GM19240 (cell line): ENCODE data around the gene ZCCHC7.
"Not testable (repeated sequence)": the region's sequence is repeated elsewhere in the genome, so short reads cannot be mapped to it uniquely, and the experiment has no call there.

Source experiments
- DNase-seq: peaks from one replicate; pipeline ENCODE4 v3.0.0; 2011; ENCODE audit warnings: low spot score; ENCODE audit not compliant: insufficient read length

The ZCCHC7 gene

GRCh38 chr9:37373621-37374020 is 253.2 kb downstream of the ZCCHC7 start:
- DNase-seq: no peak

- no peak for DNase-seq
Observed at GRCh38 chr9:37374892-37375291, 254.5 kb downstream of the ZCCHC7 start.

- no peak for DNase-seq
Observed at GRCh38 chr9:37377688-37378612, 257.6 kb downstream of the ZCCHC7 start.

- DNase-seq: no peak
Observed at GRCh38 chr9:37378613-37379004, 258.2 kb downstream of the ZCCHC7 start.

- DNase-seq: no peak
Observed at GRCh38 chr9:37379835-37380234, 259.5 kb downstream of the ZCCHC7 start.

- no peak for DNase-seq
Observed at GRCh38 chr9:37380570-37380969, 260.2 kb downstream of the ZCCHC7 start.

- no peak for DNase-seq
Observed at GRCh38 chr9:37381094-37381741, 260.8 kb downstream of the ZCCHC7 start.

GRCh38 chr9:37382161-37382981 is 262.0 kb downstream of the ZCCHC7 start:
- no peak for DNase-seq

- DNase-seq: no peak
Observed at GRCh38 chr9:37382982-37383357, 262.6 kb downstream of the ZCCHC7 start.

GRCh38 chr9:37383393-37383792 is 263.0 kb downstream of the ZCCHC7 start:
- no peak for DNase-seq

GRCh38 chr9:37383876-37384746 is 263.7 kb downstream of the ZCCHC7 start:
- DNase-seq: no peak

- no peak for DNase-seq
Observed at GRCh38 chr9:37385286-37385685, 264.9 kb downstream of the ZCCHC7 start.

GRCh38 chr9:37386988-37387387 is 266.6 kb downstream of the ZCCHC7 start:
- no peak for DNase-seq

GRCh38 chr9:37390759-37391158 is 270.4 kb downstream of the ZCCHC7 start:
- no peak for DNase-seq

- no peak for DNase-seq
Observed at GRCh38 chr9:37392272-37392671, 271.9 kb downstream of the ZCCHC7 start.

- no peak for DNase-seq
Observed at GRCh38 chr9:37395229-37395628, 274.9 kb downstream of the ZCCHC7 start.

GRCh38 chr9:37395663-37396062 is 275.3 kb downstream of the ZCCHC7 start:
- no peak for DNase-seq

GRCh38 chr9:37397948-37398347 is 277.6 kb downstream of the ZCCHC7 start:
- not testable (repeated sequence) for DNase-seq

- no peak for DNase-seq
Observed at GRCh38 chr9:37398464-37399025, 278.2 kb downstream of the ZCCHC7 start.

GRCh38 chr9:37399336-37399735 is 279.0 kb downstream of the ZCCHC7 start:
- no peak for DNase-seq

- no peak for DNase-seq
Observed at GRCh38 chr9:37404590-37404989, 284.2 kb downstream of the ZCCHC7 start.
